Suppressor macrophage treated with lipopolysaccharide for 4 hours (primary cell): Measurements from ENCODE around the gene PREPL.
A peak's percentile ranks its signal among the peaks of the same experiment; 100 is the strongest.
"Not testable (repeated sequence)": the region's sequence is repeated elsewhere in the genome, so short reads cannot be mapped to it uniquely, and the experiment has no call there.

Source experiments
- DNase-seq: peaks from one replicate; pipeline ENCODE4 v3.0.0-alpha.2; 2020

The PREPL gene

DNA sequence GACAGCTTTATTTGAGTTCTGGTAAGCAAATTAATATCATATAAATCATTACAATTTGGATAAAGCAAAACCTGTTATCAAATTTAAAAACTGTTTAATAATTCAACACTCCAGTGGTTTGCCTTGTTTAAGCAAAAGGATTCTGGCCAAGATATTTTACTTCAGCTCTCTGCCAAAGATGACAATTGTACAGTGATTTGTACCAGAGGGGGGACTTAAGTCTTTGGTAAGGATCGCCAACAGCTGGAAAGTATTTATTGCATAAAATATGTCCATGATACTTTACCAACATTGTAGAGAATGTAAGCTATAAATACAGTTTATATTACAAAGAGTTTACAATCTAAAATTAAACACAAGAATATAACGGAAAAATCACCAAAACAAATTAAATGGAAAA is 13.8 kb downstream of the PREPL start:
- DNase-seq, result no peak

DNA sequence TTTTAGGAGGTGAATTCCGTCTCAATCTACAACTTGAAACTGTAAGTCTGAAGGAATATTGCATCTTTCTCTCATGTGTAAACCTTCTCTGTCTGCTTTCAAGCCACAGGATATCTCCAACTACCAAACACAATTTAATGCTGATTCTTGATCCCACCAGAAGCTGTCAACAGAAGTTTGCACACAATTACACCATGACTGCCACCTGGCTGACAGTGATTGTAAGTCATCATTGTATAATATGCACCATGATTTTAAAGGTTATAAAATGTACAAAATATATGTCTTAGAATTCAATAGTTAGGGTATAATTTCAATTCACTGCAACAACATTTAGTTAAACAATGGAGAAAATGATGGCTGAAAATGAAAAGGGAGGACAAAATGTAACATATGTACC is 18.4 kb downstream of the PREPL start:
- peak; percentile 19 for DNase-seq

DNA sequence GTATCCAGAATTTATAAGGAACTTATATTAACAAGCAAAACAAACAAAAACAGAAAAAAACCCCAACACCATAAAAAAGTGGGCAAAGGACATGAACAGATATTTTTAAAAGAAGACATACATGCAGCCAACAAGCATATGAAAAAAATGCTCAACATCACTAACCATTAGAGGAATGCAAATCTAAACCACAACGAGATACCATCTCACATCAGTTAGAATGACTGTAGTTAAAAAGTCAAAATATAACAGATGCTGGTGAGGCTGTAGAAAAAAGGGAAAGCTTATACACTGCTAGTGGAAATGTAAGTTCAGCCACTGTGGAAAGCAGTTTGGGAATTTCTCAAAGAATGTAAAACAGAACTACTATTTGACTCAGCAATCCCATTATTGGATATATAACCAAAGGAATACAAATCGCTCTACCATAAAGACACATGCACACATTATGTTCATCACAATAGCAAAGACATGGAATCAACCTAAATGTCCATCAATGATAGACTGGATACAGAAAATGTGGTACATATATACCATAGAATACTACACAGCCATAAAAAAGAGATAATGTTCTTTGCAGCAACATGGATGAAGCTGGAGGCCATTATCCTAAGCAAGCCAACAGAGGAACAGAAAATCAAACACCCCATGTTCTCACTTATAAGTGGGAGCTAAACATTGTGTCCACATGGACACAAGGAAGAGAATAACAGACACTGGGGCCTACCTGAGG is 25.3 kb downstream of the PREPL start:
- DNase-seq, result no peak

DNA sequence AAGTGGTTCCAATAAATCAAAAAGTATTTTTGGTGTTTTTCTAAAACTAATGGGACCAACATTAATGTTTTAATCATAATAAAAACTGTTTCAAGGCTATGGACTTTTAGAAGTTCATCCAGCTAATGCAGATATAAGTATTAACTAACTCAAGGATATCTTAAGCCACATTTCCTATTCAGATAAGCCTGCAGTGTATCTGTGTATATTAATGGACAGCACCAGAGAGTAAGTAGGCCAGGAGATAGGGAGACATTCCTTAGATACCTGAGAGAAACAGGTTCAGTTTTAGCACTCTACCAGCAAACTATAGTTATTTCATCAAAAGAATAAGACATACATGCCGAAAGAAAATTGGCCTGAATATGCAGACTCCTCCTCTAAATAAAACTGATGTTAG is 27.3 kb downstream of the PREPL start:
- DNase-seq, result no peak

DNA sequence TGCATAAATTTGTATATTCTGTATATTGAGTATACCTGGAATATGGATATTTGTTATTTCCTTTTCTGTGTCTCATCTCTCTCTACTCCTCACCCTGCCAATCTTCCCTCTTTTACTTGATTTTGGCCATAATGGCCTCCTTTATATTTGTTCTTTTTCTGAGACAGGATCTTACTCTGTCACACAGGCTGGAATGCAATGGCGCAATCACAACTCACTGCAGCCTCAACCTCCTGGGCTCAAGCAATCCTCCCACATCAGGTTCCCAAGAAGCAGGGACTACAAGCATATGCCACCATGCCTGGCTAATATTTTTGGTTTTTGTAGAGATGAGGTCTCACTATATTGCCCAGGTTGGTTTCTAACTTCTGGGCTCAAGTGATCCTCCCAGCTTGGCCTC is 30.5 kb downstream of the PREPL start:
- DNase-seq, result no peak

DNA sequence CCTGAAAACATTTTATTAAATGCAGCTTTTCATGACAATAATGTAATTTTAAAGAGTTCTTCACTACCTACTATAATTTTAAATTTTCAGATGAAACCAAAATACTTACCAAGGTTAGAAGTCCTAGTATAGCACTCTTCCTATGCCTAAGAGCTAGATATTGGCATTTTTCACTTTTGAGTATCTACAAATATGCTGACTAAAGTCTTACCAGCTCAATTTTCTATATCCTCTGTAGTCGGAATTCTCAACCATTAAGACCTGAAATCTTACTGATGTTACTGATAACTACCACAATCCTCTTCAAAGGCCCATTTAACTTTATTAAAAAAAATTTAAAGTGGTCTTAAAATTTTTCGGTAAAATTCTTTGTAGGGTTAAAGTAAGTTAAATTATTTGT is 32.0 kb downstream of the PREPL start:
- DNase-seq, result no peak

DNA sequence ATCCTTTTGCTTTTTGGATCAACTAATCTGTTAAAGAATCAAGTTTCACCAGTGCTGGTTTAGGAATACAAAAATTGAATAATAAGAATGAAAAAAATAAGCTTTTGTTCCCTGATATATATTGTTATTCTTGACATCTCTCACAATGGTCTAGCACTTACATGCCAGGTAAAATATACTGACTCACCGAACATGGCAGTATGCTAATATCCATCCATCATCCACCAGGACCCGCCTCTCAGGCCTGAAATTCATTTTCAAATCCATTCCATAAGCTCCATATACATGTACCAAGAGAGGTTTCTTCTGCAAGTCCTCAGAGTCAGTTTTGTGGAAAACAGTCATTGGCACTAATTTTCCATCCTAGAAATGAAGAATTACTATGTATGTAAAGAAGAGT is 32.5 kb downstream of the PREPL start:
- DNase-seq, result no peak

DNA sequence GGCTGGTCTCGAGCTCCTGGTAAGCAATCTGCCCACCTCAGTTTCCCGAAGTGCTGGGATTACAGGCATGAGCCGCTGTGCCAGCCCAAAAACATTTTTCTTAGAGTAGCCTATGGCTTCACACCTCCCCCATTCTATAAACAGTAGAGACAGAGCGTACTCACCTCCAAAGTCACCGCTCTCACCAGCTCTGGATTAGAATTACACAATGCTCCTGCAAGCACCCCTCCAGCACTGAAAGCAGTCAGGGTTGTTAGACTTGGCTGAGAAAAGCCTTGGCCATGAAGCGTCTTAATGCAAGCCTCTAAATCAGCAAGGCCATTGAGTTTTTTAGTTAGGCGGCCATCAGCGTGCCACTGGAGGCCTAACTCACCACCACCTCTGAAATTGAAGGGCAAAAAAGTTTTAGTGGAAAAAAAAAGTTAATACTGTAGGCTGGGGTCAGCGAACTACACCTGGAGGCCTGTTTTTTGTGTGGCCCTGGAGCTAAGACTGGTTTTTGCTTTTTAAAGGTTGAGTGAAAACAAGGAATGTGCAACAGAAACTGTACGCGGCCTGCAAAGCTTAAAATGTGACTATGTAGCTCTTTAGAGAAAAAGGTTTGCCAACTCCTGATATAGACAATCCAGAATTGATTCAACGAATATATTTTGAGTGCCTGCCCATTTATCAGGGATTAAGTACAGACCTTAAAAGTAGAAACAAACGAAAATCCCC is 34.6 kb downstream of the PREPL start:
- no peak for DNase-seq

DNA sequence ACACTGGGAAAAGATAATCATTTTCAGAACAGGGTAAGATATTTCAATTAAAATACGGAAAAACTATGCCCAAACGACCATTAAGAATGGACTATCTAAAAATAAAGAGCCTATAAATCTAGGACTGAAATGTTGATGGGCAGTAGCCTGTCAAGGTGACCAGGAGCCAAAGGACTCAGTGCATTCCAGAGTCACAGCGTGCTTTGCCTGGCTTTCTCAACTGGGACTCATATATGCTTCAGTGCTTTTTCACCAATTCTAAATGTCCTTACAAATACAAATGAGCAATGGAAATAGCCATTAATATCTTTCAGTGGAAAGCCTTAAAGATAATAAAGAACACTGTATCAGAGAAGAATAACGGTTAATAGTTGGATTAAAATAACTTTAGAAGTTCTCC is 35.4 kb downstream of the PREPL start:
- DNase-seq, result no peak

DNA sequence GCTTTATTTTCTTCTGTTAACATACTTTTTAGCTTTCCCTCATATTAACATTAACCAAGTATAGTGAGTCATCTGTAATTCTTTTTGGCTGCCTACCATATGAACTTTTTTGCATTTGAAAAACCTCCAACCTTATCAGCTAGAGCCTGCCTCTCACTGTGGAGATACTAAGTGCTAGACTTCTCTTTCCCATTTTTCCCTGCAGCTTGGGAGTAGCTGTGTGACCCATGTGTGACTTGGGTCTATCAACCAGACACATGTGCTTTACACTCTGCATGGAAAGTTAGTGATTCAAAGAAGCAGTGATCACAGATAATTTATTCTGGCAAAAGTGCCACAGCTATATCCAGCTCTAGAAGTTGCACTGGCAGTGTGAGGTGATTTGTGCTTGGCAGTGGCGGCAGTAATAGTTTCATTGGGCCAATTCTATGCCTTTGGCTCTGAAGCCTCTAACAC is 36.3 kb downstream of the PREPL start:
- no peak for DNase-seq

DNA sequence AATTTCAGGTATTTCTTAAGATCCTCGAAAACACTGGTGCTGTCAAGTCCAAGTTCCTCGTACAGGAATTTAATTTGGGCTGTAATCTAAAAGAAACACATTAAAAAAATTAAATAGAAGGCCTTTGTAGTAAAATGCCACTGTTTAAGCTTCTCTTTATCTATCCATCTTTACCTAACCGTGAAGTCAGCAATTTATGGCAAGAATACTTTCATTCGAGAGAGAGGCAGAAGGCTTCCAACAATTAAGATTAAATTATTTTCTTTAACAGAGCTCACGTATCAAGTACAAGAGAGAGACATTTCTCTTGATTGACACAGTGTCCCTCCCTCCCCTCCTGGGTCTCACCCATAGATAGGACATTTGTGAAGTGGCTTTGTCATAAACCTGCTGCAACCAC is 39.9 kb downstream of the PREPL start:
- DNase-seq, result no peak

DNA sequence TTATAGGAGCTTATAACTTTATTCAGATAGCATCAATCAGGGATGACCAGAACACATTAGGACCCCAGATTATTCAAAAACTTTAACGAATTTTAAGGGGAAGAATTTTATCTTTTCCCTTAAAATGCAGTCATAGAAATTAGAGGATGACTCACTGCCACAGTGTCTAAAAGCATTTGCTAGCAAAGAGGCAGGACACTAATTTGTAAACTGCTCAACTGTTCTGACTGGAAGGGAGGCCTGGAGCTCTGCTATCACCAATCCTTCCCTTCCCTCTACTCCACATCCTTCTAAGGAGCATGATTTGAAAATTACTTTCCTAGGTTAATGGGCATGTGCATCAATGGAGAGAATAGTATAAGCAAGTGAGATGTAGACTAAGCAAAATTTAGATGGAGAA is 40.5 kb downstream of the PREPL start:
- DNase-seq, result no peak

DNA sequence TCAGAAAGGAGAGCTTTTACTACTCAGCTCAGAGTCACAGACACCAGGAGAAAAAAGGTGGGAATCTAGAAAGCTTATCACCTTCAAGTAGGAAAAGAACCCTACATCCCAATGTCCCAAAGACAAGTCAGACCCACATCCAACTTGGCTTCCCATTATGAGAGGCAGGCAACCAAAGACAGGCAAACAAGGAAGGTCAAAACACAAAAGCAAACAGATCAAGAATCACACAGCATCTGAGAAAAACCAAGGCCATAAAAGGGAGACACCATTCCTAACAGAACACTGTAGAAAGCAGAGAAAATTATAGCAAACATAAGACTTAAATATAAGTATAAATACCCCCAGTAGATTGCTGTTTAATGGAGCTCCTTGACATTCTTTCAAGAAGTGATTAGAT is 45.3 kb downstream of the PREPL start:
- no peak for DNase-seq

DNA sequence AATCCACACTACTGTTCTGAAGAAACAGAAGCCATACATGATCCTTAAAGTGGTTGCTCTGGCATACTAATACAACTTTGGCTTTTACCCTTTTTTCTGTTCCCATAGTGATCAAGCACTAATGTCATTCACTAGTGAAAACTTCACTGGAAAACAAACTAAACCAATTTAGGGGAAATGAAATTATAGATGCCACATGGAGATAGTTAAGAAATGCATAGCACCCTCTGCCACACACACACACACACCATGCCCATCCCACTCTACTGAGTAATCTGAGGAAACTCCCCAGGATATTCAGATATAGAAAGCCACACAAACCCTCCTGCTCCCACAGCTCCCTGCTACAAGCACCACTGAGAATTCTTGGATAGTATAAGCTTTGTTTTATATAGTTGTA is 46.9 kb downstream of the PREPL start:
- DNase-seq, result peak; percentile 64

DNA sequence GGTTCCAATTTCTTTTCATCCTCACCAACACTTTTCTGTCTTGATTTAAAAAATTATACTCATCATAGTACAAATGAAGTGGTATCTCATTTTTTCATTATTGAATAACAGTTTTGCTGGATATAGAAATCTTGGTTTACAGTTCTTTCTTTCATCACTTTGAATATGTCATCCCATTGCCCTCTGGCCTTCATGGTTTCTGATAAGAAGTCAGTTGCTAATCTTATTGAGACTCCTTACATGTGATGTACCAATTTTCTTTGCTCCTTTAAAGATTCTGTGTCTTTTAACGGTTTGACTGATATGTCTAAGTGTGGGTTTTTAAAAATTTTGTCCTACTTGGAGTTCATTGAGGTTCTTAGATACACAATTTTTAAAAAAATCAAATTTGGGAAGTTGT is 51.0 kb downstream of the PREPL start:
- no peak for DNase-seq

DNA sequence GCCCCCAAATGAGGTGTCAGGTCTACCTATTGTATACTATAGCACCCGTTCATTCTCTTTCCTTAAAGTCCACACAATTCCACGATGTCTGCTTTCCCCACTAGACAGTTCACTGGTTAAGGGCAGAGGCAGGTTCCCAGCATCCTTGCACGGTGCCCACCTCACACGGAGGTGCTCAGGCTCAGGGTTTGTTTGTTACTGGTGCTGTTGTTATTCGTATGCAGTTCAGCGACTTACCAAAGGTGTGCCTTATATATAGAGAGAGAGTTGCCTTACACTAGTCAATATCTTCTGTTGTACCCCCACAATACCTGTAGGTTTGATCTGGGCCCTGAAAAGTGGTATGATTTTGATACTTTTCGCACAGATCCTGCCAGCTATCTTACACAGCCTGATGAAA is 55.4 kb downstream of the PREPL start:
- DNase-seq, result no peak

DNA sequence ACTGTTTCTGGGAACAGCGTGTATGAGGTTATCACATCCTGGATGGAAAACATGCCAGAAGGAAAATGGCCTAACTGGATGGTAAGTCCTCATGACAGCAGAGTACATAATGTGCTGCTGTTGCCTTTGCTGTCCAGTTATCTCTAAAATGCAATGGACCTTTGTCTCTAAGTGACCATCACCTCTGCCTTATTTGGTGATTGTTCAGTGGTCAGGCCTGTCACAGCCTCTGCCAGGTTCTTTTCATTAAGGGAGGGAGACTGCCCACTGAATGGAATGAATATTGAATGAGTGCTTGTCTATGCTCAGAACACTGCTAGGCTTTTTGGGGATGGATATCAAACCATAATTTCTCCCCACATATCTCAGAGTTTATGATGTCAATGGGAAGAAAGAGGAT is 57.0 kb downstream of the PREPL start:
- no peak for DNase-seq

DNA sequence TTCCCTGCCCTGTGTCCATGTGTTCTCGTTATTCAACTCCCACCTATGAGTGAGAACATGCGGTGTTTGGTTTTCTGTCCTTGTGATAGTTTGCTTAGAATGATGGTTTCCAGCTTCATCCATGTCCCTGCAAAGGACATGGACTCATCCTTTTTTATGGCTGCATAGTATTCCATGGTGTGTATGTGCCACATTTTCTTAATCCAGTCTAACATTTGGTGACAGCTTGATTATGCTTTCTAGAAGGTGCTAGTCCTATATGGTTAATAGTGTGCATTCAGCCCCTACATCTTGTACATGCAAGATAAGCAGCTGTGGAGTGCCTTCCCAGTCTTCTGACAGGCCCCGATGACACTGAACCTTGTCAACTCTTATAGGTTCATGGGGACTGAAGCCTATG is 57.5 kb downstream of the PREPL start:
- DNase-seq, result not testable (repeated sequence)

DNA sequence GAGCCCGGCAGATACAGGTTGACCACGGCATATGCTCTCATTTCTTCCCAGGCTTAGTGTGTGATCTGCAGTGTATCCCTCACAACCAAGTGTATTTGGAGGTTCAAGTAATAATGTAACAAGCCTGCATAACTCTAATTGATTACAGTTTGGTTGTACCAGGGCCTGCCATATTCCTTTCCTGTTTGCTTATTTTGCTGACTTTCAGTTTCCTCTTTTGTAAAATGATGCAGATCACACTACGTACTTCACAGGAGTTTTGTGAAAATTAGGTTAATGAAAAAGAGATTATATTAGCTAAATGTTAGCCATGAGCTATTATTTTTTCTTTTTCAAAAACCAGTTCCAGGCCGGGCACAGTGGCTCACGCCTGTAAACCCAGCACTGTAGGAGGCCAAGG is 60.2 kb downstream of the PREPL start:
- DNase-seq, result no peak

DNA sequence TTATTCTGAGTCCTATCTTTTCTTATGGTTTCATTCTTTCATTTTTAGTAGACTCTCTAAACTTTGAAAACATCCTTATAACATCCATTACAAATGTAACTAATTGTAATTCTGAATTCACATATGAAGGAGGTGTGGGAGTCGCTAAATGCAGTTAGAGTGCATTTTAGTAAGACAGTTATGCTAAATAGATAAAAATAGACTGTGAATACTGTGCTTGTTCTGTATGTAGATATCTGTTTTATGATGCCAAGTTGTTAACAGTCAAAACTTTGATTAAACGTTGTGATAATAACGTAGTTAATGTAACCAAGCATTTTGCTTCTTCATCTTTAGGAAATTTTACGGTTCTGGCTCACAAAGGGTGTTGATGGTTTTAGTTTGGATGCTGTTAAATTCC is 61.7 kb downstream of the PREPL start:
- DNase-seq, result no peak

DNA sequence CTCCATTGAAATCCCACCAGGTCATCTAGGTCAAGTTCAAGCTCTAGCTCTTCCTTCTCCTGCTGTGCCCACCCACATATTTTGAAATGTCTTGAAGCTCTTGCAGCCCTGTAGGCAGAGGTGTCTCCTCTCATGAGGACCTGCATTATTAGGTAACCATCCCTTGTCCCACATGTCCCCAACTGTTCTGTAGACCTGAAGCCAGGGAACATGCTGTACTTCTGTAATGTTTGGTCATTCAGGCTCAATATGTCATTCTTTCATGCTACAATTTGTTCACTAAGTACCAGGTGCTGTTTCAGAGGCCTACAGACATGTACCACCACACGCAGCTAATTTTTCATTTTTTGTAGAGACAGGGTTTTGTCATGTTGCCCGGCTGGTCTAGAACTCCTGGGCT is 63.9 kb downstream of the PREPL start:
- no peak for DNase-seq

DNA sequence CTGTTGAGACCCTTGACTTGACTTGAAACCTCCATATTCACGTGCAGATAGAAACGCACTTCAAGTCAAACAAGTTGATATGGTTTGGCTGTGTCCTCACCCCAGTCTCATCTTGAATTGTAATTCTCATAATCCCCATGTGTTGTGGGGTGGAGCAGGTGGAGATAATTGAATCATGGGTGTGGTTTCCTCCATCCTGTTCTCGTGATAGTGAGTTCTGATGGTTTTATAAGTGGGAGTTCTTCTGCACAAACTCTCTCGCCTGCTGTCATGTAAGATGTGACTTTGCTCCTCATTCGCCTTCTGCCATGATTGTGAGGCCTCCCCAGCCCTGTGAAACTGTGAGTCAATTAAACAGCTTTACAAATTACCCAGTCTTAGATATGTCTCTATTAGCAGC is 64.6 kb downstream of the PREPL start:
- DNase-seq, result no peak

DNA sequence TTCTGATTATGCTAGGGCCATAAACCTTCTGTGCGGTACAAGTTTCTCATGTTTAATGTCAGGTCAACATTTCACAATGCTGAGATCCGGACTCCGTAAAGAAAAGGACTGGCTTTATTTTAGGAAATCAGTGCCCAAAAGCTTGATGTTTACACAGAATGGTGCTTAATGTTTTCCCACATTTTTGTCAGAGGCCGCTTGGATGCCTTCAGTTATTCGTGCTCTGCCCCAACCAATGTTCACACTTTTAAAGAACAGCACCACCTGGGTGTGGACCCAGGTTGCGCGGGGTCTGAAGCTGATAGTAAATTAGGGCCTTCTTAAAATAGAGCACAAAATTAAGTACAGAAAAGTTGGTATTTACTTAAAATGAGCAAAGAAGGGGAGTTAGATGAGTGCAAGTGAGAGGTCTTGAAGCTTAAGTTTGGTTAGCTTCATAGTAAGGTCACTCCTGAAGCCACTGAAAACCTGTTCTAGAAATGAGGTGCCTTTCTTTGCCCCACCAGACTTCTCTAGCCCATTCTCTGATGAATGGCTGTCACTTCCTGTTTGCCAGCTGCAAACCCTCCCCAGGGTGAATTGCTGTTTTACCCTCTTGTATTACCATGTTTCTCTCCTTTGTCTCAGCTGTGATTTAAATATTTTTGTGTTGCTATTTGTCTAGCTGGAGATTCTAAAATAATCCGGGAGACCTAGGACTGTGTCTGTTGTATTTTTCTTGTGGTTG is 65.5 kb downstream of the PREPL start:
- DNase-seq, result no peak

DNA sequence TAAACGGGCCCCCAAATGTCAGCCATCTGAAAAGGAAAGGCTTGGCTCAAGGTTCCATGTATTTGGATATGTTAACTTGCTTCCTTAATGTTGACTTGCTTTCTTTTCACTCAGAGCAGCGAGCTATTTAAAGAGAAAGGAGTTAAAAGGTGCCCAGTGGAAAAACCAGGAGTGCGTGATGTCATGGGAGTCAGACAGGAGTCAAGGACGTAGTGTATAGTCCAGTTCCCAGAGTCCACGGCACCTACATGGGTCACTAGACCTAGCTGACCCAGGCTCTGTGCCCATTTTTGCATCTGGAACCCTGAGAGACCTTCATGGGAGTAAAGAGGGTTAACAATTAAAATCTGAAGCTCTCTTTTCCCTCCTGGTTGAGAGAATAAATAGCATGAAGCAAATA is 66.2 kb downstream of the PREPL start:
- DNase-seq, result no peak
